HG02642 (cell line): ENCODE results near the gene FHIT.
"Not testable (repeated sequence)": the region's sequence is repeated elsewhere in the genome, so short reads cannot be mapped to it uniquely, and the experiment has no call there.

Experiments
- ATAC-seq: cut with Tn5 transposase; IDR thresholded peaks from one replicate; pipeline ENCODE4 v1.9.1; 2021; ENCODE audit warnings: mild to moderate bottlenecking; ENCODE audit not compliant: unreplicated experiment, poor library complexity

FHIT gene

DNA sequence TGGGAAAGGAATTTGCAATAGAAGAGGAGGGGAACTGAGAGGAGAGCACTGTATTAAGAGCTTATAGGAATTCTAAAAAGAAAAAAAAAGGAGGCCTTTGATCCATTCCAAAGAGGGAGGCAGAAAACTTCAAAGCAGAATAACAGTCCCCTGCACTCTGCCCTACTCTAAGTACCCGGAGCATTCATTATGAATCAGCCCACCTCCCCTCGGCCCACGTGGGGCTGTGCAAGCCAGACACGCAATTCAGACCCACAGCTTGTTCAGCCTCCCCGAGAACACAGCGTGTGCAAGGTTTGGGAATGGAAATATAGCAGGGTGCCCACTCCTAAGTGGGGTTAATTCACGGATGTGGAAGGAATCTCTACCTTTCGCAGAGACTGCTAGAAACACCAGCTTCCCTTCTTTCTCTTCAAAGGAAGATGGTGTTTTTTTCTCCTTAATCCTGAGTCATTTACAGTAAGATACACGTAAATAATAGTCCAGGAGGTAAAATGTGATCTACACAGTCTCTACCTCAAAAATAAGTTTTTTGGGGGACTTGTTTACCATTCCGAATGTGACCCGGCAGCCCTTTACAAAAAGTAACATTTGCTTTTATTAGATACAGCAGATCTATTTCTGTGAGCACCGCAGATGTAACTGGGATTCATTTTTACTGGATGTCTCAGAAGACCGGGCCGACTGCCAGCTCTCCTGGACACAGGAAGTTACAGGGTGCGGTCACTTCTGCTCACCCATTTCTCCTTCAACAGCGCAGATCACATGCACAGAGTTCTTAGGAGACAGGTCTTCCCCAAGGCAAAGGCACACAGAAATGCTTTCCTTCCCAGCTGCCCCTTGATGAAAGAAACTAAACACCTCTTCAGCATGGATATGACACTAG, 1433.0 kb downstream of the FHIT start:
- no peak for ATAC-seq

DNA sequence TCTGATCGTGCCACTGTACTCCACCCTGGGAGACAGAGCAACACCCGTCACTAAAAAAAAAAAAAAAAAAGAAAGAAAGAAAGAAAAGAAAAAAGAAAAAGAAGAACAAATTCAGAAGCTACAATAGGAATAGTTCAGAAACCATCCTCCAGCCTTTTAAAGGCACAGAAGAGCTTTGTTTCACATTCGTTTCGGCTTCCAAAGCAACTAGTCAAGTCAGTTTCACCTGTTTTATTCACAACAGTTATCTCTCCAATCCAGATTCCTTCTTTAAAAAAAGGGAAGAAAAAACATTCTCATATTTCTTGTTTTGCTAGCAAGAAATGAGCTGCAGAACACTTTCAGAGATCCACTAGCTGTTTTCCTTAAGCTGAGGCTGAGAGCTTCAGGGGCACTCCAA, 1433.7 kb downstream of the FHIT start:
- ATAC-seq: no peak

DNA sequence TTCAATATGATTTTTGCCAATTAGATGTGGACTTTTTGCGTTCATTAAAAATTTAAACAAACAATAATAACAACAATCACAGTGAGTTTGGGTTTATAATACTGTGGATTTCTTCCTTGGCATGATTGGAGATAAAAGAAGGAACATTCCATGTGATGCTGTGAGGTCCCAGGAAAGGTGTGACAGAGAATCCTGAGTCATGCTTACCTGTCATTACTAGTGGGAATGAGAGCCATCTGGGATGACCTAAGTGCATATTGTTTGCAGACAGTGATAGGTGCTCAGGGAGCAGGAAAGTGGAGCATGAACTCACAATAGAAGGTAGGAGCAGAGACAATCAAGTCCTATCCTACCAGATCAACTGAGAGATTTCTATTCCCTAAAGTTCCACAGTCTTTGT, 1434.9 kb downstream of the FHIT start:
- ATAC-seq: no peak

DNA sequence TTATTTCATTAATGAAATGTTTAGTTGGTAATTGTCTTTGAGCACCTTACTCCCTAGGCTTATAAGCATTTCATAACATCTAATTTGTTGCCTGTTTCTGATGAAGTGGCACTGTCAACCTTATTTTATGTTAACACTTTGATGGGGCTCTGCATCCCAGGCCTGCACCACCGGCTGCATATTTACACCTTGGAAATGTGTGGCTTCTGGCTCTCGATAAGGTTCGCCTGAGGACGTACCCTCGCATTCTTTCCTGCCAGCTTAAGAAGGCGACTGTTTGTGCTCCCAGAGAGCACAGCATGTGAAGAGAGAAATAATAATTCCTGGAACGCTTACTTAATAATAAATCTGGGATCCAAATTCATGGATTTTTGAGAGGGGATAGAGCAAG, 1438.1 kb downstream of the FHIT start:
- no peak for ATAC-seq

DNA sequence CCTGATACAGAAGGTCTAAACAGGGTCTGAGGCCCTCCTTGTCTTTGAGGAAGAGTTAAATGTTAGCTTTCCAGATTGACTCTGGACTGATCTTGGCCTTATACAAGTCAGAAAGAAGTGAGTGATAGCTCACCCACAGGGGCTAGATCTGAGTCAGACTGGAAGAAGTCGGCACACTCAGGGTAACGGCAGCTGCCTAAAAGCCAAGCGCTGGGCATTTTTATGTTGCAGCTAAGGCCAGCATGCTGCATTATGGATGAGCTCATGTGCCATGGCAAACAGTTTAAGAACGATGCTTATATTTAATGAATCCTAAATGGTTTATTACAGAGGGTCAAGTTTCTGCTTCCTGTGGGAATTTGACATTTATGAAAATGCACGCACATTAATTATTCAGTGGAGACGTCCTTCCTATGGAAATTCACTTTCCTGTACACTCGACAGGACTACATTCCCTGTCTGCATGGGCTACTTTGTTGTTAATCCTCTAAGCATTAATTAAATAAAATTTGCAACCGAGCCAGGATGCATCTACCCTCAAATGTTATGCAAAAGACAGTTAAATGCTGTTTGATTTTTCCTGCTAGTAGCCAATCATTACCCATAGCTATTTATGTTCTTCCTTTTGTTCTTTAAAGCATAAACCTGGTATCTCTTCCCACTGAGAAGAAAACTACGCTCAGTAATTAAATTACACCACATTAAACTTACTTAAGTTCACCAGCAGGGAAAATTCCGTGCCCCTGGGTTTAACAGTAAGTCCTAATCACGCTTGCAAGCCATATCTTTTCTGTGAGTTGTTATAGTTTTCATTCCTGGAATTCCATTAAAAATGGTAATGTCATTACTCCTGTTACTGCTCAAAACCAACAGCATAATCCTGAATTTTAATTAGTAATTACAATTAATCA, 1438.8 kb downstream of the FHIT start:
- ATAC-seq: no peak

DNA sequence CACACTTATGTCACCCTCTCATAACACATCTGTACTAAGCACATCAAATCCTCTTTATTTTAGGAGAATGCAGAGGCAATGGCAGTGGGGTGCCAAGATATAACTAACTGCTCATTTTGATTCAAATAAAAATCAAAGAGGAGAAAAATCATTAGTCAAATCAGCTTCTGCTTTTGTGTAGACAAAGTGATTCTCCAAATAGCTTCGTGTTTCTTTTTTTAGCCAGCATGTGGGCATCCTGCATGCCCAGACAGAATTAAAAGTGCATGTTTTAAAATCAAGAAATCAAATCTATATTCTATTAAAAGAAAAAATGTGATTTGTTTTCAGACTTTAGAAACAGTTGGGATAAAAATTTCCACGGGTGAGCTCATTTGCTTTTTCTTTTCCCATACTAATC, 1440.1 kb downstream of the FHIT start:
- no peak for ATAC-seq

DNA sequence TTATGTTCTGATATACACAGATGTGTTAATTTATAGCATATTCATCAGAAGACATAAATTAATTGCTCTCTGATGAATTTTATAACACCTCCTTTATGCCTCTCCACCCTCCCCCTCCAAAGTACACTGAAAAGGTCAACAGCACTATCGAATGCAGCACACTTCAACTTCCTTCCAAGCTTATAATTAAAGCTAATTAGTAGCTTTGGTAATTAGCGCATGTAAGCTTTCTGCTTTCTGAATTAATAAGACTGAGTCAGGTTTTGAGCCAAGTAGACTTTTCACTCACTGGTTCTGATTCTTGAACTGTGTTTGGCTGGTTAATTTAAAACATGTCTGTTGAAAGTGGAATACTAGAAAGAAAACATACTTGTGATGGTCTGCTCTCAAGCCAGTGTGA, 1440.6 kb downstream of the FHIT start:
- ATAC-seq: no peak

DNA sequence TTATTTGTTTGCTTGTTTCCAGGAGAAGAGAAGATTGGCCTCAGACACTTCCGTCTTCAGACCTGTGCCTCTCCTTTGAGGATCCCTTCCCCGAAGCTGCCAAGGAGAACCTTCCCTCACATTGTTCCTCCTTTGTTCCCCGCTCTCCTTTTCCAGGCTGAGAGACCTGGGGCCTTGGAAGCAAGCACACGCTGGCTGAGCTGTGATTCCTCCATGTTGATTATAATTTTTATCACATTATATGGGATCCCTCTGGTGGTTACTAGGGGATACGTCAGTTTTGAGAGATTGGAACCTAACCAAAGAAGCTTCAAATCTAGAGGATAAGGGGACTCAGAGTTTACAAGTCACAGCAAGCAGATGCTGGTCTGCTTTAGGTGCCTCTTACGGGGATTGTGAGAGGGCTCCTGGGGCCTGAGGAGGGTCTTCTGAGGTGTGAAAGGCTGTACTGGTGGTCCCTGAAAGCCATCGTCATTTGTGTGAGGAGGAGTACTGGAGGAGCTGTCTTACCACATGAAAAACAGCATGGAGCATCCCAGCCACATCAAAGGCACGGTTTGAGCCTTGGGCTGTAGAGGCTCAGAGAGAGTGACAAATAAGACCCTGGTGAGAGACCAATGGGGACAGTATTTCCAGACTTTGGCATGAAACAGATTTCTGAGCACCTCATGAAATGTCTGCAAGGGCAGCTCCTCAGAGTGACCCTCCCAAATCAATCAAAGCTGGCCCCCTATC, 1441.4 kb downstream of the FHIT start:
- ATAC-seq: no peak

DNA sequence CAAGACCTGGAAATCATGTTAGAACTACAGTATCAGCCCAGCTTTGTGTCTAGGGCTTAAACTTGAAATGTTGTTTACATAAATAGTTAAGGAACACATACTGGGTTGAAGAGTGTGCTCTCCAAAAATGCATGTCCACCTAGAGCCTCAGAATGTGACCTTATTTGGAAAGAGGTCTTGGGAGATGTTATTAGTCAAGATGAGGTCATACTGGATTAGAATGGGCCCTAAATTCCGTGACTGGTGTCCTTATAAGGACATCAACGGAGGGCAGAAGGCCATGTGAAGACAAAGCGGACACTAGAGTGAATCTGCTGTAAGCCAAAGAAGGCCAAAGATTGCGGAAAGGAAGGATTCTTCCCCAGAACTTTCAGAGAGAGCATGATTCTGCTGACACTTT, 1442.2 kb downstream of the FHIT start:
- ATAC-seq: no peak

DNA sequence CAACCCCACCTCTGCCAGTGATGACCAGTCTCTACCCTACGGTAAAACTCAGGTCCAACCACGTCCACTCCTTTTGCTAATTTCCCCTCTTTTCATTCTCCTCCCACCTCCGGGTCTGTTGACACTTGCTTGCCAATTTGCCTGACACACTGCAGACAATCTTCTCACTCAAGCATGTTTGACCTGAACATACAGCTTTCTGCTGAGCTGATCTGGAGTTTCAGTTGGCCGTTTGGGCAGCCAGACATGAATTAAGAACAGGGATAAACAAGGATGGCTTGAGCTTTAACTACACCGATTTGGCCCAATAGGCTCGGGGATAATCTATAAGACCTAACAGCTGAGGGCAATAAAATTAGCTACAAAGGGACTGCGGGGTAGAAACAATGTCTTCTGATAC, 1442.8 kb downstream of the FHIT start:
- ATAC-seq: no peak

DNA sequence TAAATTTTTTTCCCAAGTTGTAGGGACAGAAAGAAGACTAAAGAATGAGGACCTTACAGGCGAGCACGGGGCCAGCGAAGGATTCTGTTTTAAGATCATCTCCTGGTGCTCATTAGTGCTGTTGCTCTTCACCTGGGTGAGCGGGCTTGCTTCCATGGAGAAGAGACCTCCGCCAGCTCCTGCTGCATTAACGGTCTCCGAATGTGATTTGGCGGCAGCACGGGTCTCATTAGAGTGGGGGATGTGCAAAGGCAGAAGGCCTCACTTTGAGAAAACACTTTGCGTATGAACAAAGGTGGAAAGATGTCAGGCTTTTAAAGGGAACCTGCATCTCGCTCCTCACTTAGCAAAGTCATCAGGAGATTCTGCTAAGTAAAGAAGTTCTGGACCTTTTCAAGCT, 1448.0 kb downstream of the FHIT start:
- no peak for ATAC-seq

DNA sequence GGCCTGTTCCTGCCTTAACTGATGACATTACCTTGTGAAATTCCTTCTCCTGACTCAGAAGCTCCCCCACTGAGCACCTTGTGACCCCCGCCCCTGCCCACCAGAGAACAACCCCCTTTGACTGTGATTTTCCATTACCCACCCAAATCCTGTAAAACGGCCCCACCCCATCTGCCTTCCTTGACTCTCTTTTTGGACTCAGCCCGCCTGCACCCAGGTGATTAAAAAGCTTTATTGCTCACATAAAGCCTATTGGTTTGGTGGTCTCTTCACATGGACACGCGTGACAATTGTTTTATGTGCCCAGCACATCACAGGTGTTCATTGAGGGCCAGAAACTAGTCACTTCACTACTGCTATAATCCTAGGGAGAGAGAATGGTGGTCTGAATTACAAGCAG, 1448.8 kb downstream of the FHIT start:
- not testable (repeated sequence) for ATAC-seq

DNA sequence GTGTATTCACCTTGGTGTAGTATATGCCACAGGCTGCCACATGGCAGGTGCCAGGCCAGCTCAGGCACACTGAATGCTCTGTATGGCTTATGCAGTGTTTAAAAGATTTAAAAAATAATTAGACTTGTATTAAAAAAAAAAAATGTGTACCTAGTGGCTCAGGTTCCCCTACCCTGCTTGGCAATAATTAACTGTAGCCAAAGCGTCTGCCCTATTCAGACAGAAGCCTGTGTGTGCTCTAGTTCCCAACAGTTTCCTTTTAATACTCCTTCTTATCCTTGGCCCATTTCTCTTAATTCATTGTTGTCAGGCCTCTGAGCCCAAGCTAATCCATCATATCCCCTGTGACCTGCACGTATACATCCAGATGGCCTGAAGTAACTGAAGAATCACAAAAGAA, 1449.2 kb downstream of the FHIT start:
- no peak for ATAC-seq

DNA sequence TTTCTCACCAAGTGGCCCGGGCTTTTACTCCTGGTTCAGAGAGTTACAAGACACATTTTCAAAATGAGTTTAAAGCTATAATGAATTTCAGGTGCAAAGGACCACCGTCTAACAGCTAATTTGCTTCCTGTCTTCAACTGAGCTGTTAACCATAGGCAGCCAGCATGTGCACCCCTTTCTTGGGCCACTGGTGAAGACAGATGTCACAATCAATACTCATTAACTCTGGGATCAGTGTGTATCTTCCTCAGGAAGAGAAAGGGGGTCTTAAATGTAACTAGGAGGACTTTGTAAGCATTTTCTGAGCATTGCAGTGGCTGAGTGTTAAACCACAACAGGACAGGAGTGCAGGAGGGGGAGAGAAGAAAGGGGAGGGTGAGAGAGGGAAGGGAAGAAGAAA, 1450.8 kb downstream of the FHIT start:
- ATAC-seq: no peak

DNA sequence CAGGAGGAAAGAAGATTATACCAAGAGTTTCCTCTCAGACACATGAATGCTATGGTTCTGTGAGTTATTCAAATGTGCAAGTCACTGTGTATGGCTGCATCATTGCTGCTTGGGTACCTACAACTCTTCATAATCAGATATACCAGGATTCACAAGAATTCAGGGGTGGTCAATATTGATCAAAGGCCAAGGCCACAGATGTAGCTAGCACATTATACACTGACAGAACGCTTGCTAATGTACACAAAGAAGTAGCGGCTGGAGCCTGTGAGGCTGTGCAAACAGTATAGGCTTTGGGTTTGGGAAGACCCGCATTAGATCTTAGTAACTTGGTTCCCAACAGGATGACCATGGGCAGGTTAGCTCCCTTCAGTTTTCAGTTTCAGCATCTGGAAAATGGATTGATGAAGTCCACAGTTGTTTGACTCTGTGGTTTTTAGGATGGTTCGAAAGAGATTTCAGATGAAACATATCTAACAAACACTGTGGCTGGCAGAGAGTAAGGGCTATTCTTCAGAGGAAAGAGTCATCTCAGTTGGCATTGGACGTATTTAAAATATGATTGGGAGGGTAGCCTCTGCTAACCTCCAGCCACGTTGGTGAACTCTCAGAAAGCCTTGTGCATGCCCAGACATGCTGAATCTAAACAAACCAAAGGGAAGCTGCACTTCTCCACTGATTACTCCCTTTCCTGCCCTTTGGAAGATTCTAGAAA, 1452.7 kb downstream of the FHIT start:
- no peak for ATAC-seq

DNA sequence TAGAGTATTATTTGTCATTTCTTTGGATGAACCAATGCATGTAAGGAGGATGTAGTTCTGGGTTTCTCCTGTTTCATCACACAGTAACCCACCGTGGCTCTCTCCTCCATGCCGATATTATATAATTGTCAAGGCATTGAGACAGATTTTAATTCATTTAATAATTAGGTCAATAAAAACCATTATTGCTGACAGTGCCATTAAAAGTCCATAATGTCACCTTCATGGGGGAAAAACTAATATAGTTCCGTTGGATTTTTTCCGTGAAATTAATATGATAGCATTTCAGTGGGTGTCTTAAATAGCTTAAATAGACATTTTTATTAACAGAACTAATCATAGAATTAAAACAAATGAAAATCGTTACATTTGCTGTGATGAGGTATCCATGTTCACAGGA, 1453.7 kb downstream of the FHIT start:
- ATAC-seq: no peak

DNA sequence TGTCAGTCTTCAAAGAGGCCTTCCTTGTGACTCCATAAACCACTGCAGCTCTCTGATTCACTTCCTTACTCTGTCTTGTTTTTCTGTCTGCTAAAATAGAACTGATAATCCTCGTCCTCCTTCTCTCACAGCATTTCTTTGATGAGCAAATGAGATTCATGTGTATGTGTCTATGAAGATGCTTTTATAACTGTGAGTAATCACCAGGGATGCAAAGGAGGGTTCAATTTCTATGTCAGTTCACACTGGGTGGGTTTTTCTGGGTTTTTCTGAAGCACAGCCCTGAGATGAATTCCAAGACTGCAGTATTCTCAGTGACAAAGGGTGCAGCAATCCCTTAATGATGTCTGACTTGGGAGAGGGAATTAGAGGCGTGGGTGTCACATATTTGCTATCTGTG, 1454.8 kb downstream of the FHIT start:
- no peak for ATAC-seq

DNA sequence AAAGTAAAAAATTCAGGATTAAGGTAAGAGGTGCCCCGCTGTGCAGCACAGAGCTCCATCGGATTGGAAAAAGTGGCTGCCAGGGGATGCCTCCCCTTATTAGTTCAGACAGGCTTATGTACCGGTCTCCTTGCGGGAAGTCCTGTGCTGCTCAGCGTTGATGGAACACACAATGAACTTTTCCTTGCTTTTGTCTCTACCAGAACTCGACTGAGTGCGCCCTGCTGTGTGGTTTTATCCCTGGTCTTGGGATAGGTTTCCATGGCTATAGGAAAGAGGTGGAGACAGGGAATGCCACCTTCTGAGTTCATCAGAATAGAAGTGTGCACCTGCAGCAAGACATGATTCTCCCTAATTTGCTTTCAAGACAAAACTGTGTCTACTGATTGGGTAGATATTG, 1455.5 kb downstream of the FHIT start:
- ATAC-seq: no peak

DNA sequence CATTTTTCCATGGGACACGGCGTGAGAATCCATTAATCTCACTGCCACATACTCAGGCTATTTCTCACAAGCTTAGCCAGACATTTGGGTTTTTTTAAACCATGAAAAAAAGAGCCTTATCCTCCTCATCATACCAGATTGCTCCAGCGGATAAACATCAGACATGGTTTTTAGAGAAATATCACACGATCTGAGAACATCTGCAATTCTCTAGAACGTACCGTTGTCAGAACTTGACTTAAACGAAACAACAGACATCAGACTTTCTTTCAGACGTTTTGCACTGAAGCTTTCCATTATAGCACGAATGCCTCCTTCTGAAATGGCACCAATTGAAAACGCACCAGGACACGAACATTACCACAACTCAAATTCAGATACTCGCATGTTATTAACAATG, 1457.3 kb downstream of the FHIT start:
- no peak for ATAC-seq

DNA sequence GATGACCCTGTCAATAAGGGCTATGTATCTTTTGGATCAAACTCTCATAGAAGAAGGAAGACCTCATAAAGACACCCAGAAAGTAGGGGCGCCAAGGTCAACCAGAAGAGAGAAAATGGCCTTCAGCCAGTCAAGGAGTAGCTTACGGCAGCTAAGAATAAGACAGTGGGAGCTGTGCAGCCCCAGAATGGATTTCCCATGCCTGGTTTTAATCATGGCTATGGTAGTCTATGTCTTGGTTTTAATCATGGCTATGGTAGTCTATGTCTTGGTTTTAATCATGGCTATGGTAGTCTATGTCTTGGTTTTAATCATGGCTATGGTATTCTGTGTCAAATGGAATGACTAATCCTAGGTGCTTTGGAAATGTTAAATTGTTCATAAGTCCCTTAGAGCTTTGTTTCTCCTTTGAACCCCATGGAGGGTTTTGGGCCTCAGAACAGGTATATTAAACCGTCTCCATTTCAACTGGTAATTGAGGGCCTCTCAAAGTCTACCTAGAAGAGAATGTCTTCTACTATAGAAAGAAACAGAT, 1459.4 kb downstream of the FHIT start:
- no peak for ATAC-seq
